Activated CD8-positive, alpha-beta T cell treated with anti-CD3 and anti-CD28 coated beads for 36 hours (primary cell): Measurements from ENCODE around the gene MEIS3. TPM values are rescaled to one million over a fixed set of nuclear protein-coding genes. Genes with fewer than 3 reads are reported as not detected.

Experiments used
- ATAC-seq: fragments of 200-7000 bp; cut with Tn5 transposase; one replicate; pipeline ENCODE4 v1.10.0; 2021; ENCODE audit warnings: mild to moderate bottlenecking, moderate library complexity
- CTCF ChIA-PET: fragments of 350-600 bp; sonication (Branson Sonifier 250); formaldehyde crosslinking; loops from one replicate; lab custom pipeline; 2021; ENCODE audit warnings: antibody characterized with exemption; lab: Charles Lee
- POLR2A ChIA-PET: fragments of 350-600 bp; sonication (Branson Sonifier 250); formaldehyde crosslinking; loops from one replicate; lab custom pipeline; 2021; ENCODE audit warnings: antibody characterized with exemption; lab: Charles Lee
- DNase-seq: peaks from one replicate; pipeline ENCODE4 v3.0.0-alpha.2; 2020
- H3K27ac Mint-ChIP-seq: one replicate; pipeline ENCODE4 v1.8.0; 2021; ENCODE audit warnings: mild to moderate bottlenecking, mixed read lengths
- H3K27me3 Mint-ChIP-seq: one replicate; pipeline ENCODE4 v1.8.0; 2021; ENCODE audit warnings: mixed read lengths
- H3K36me3 Mint-ChIP-seq: one replicate; pipeline ENCODE4 v1.8.0; 2021; ENCODE audit warnings: low read depth, mixed read lengths
- H3K4me1 Mint-ChIP-seq: one replicate; pipeline ENCODE4 v1.8.0; 2021; ENCODE audit warnings: low read depth, mixed read lengths
- H3K4me3 Mint-ChIP-seq: one replicate; pipeline ENCODE4 v1.8.0; 2021; ENCODE audit warnings: mild to moderate bottlenecking, moderate library complexity, mixed read lengths
- H3K9me3 Mint-ChIP-seq: one replicate; pipeline ENCODE4 v1.8.0; 2021; ENCODE audit warnings: mixed read lengths
- intact Hi-C: fragments of 100-400 bp; cut with micrococcal nuclease; formaldehyde crosslinking; loops from one replicate; pipeline ENCODE4 v1.10.0; 2022
- total RNA-seq, 2 experiments: library from RNA; stranded (reverse); gene quantifications; one replicate each; pipeline ENCODE4 v1.2.3, GENCODE V29; 2021
- TF ChIP-seq, protein P1 (sequence below): fragments of 200-600 bp; IDR thresholded peaks from one replicate; pipeline ENCODE4 v1.8.0; 2022; ENCODE audit warnings: antibody characterized with exemption, mild to moderate bottlenecking

MEIS3 gene
- total RNA-seq, 2 experiments from 2014 or later, result not detected

- Mint-ChIP-seq H3K4me1 (no peaks in the 10 kb centered on the region), H3K9me3 (no peaks in the 10 kb centered on the region), H3K36me3 (no peaks in the 10 kb centered on the region), H3K27ac (no peak overlapping the region), H3K4me3 (no peak overlapping the region), H3K27me3 (peaks cover 31% of the 10 kb centered on the region)
- TF ChIP-seq, protein P1, sequence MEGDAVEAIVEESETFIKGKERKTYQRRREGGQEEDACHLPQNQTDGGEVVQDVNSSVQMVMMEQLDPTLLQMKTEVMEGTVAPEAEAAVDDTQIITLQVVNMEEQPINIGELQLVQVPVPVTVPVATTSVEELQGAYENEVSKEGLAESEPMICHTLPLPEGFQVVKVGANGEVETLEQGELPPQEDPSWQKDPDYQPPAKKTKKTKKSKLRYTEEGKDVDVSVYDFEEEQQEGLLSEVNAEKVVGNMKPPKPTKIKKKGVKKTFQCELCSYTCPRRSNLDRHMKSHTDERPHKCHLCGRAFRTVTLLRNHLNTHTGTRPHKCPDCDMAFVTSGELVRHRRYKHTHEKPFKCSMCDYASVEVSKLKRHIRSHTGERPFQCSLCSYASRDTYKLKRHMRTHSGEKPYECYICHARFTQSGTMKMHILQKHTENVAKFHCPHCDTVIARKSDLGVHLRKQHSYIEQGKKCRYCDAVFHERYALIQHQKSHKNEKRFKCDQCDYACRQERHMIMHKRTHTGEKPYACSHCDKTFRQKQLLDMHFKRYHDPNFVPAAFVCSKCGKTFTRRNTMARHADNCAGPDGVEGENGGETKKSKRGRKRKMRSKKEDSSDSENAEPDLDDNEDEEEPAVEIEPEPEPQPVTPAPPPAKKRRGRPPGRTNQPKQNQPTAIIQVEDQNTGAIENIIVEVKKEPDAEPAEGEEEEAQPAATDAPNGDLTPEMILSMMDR, result no peak
- CTCF ChIA-PET, result no interaction called here
- POLR2A ChIA-PET, result no interaction called here
- ATAC-seq (no peak), DNase-seq (no peak)
- intact Hi-C loops, result no loop called here
These were observed 11.9 kb downstream of the MEIS3 start for GRCh38 chr19:47407417-47407774.

GRCh38 chr19:47406711-47407416 is 12.5 kb downstream of the MEIS3 start:
- no peak overlapping the region for H3K4me3 Mint-ChIP-seq
- intact Hi-C loops, result no loop called here
- TF ChIP-seq, protein P1, result no peak
- no peak overlapping the region for H3K27ac Mint-ChIP-seq
- H3K36me3 Mint-ChIP-seq, result no peaks in the 10 kb centered on the region
- ChIA-PET POLR2A (no interaction called here), CTCF (no interaction called here)
- no peaks in the 10 kb centered on the region for H3K4me1 Mint-ChIP-seq
- DNase-seq, result no peak
- ATAC-seq, result peak; percentile 37
- H3K9me3 Mint-ChIP-seq, result no peaks in the 10 kb centered on the region
- peaks cover 31% of the 10 kb centered on the region for H3K27me3 Mint-ChIP-seq

DNA sequence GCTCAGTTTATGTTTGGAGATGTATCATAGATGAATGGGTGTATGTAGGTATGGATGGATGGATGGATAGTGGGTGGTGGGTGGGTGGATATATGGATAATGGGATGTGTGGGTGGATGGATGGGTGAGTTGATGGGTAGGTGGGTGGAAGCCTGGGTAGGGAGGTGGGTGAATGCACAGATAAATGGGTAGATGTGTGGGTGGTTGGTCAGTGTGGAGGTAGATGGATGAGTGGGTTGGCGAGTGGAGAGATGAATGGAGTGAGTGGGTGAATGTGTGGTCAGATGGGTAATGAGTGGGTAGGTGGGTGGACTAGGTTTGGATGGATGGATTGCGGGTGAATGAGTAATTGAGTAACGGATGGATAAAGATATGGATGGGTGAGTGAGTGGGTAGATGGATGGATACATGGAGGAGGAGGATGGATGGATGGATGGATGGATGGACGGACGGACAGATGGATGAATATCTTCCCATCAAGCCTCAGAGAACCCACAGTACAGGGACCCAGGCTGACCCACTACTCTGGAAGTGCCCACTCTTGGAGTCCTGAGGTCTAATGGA is 13.4 kb downstream of the MEIS3 start:
- DNase-seq (no peak), ATAC-seq (no peak)
- TF ChIP-seq, protein P1, result no peak
- no peaks in the 10 kb centered on the region for H3K9me3 Mint-ChIP-seq
- intact Hi-C loops, result no loop called here
- H3K27me3 Mint-ChIP-seq, result peaks cover 31% of the 10 kb centered on the region
- ChIA-PET POLR2A (no interaction called here), CTCF (no interaction called here)
- H3K4me1 Mint-ChIP-seq, result no peaks in the 10 kb centered on the region
- H3K36me3 Mint-ChIP-seq, result no peaks in the 10 kb centered on the region
- H3K27ac Mint-ChIP-seq, result no peak overlapping the region
- H3K4me3 Mint-ChIP-seq, result no peak overlapping the region

GRCh38 chr19:47405197-47405550 is 14.2 kb downstream of the MEIS3 start:
- Mint-ChIP-seq H3K27ac (no peak overlapping the region), H3K4me3 (no peak overlapping the region), H3K36me3 (no peaks in the 10 kb centered on the region), H3K9me3 (no peaks in the 10 kb centered on the region), H3K4me1 (no peaks in the 10 kb centered on the region), H3K27me3 (peaks cover 31% of the 10 kb centered on the region)
- intact Hi-C loops, result no loop called here
- POLR2A ChIA-PET, result no interaction called here
- TF ChIP-seq, protein P1, result no peak
- CTCF ChIA-PET, result no interaction called here
- DNase-seq (no peak), ATAC-seq (no peak)

- POLR2A ChIA-PET, result interaction anchor here (0.6 kb wide), 1 partner anchor 120 kb away, joined by 3 read pairs; no protein-coding TSS in a partner anchor
These were observed 14.8 kb downstream of the MEIS3 start for GRCh38 chr19:47404334-47405196.

More at GRCh38 chr19:47404334-47405196, 14.8 kb downstream of the MEIS3 start:
- CTCF ChIA-PET, result no interaction called here
- intact Hi-C loops, result no loop called here
- Mint-ChIP-seq H3K4me1 (no peaks in the 10 kb centered on the region), H3K27ac (no peak overlapping the region), H3K9me3 (no peaks in the 10 kb centered on the region), H3K36me3 (no peaks in the 10 kb centered on the region), H3K27me3 (peaks cover 31% of the 10 kb centered on the region), H3K4me3 (no peak overlapping the region)
- no peak for DNase-seq
- TF ChIP-seq, protein P1, result no peak
- ATAC-seq, result no peak
